Caco-2 (cell line): Measurements from ENCODE around the gene SLC25A4. TPM values are rescaled to one million over a fixed set of nuclear protein-coding genes. Genes with fewer than 3 reads are reported as not detected.

Experiments used
- BruUV-seq: library from RNA; stranded (reverse); fragments of 400-500 nt; replicated peaks from 2 replicates; lab custom pipeline; 2021; lab: Mats Ljungman, UMichigan
- CTCF ChIA-PET: fragments of 300-600 bp; sonication (Branson Sonifier 250); formaldehyde crosslinking; loops from one replicate; lab custom pipeline; 2022; ENCODE audit warnings: antibody characterized with exemption; lab: Charles Lee
- POLR2A ChIA-PET: fragments of 300-600 bp; sonication (Branson Sonifier 250); formaldehyde crosslinking; loops from one replicate; lab custom pipeline; 2022; ENCODE audit warnings: antibody characterized with exemption; lab: Charles Lee
- DNase-seq, 2 experiments: peaks; one replicate each; pipeline versions ENCODE4 v3.0.0 to v3.0.0-alpha.2; 2020 to 2022
- H3K27me3 ChIP-seq: replicated peaks from 2 replicates; pipeline ENCODE4 v1.6.0; 2011; ENCODE audit warnings: low read length; ENCODE audit not compliant: control insufficient read depth, insufficient read depth
- H3K36me3 ChIP-seq: 2 replicates; pipeline ENCODE4 v1.5.1; 2011; ENCODE audit warnings: low read length; ENCODE audit not compliant: control insufficient read depth, insufficient read depth
- H3K4me1 ChIP-seq: fragments of 250-450 bp; sonication (Bioruptor Pico); 2 replicates; pipeline ENCODE4 v1.5.1; 2020; ENCODE audit warnings: mild to moderate bottlenecking
- H3K4me3 ChIP-seq: 2 replicates; pipeline ENCODE4 v1.5.1; 2011; ENCODE audit warnings: low read depth, mild to moderate bottlenecking, control low read depth, low read length
- H3K9me3 ChIP-seq: fragments of 250-450 bp; sonication (Bioruptor Pico); 2 replicates; pipeline ENCODE4 v1.5.1; 2020; ENCODE audit warnings: mild to moderate bottlenecking, moderate library complexity
- H3K27ac Mint-ChIP-seq: one replicate; pipeline ENCODE4 v1.8.0; 2022; ENCODE audit warnings: mixed read lengths; ENCODE audit not compliant: unreplicated experiment
- H3K27me3 Mint-ChIP-seq: one replicate; pipeline ENCODE4 v1.8.0; 2022; ENCODE audit warnings: mixed read lengths; ENCODE audit not compliant: insufficient read depth, unreplicated experiment
- H3K36me3 Mint-ChIP-seq: one replicate; pipeline ENCODE4 v1.8.0; 2022; ENCODE audit warnings: mild to moderate bottlenecking, mixed read lengths; ENCODE audit not compliant: insufficient read depth, unreplicated experiment
- H3K4me1 Mint-ChIP-seq: one replicate; pipeline ENCODE4 v1.8.0; 2022; ENCODE audit warnings: low read depth, mixed read lengths; ENCODE audit not compliant: unreplicated experiment
- H3K4me3 Mint-ChIP-seq: one replicate; pipeline ENCODE4 v1.8.0; 2022; ENCODE audit warnings: mild to moderate bottlenecking, moderate library complexity, mixed read lengths; ENCODE audit not compliant: unreplicated experiment
- H3K9me3 Mint-ChIP-seq: one replicate; pipeline ENCODE4 v1.8.0; 2022; ENCODE audit warnings: mixed read lengths; ENCODE audit not compliant: unreplicated experiment
- intact Hi-C: fragments of 100-400 bp; cut with micrococcal nuclease; formaldehyde crosslinking; loops from one replicate; pipeline ENCODE4 v1.10.0; 2022; ENCODE audit not compliant: unreplicated experiment
- total RNA-seq: library from RNA; stranded (reverse); gene quantifications from 2 replicates; pipeline ENCODE4 v1.2.3, GENCODE V29; 2022
- TF ChIP-seq, protein P1 (sequence below), 2 experiments: fragments of 200-600 bp in 1 of 2; IDR thresholded peaks; 1 replicate in 1 of 2; 2 replicates in 1 of 2; pipeline versions ENCODE4 v1.5.1 to v1.8.0; 2011 to 2022; ENCODE audit warnings: antibody characterized with exemption in 1 of 2, control low read depth in 1 of 2, inconsistent platforms in 1 of 2, low read depth in 1 of 2, low read length in 1 of 2, mild to moderate bottlenecking in 1 of 2, moderate library complexity in 1 of 2; ENCODE audit not compliant: insufficient read depth in 1 of 2, severe bottlenecking in 1 of 2, unreplicated experiment in 1 of 2

SLC25A4 gene
- total RNA-seq, 1 experiment from 2014 or later, result 24.1 TPM

DNA sequence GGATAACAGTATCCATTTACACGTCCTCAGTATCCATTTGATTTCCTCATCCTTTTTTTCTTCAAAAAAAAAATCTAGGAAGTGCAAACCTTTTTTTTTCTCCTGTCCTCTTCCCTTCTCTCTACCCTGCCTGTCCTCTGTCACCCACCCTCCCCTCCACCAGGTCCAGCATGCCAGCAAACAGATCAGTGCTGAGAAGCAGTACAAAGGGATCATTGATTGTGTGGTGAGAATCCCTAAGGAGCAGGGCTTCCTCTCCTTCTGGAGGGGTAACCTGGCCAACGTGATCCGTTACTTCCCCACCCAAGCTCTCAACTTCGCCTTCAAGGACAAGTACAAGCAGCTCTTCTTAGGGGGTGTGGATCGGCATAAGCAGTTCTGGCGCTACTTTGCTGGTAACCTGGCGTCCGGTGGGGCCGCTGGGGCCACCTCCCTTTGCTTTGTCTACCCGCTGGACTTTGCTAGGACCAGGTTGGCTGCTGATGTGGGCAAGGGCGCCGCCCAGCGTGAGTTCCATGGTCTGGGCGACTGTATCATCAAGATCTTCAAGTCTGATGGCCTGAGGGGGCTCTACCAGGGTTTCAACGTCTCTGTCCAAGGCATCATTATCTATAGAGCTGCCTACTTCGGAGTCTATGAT, 1.7 kb downstream of the SLC25A4 start:
- no peaks in the 10 kb centered on the region for H3K4me1 Mint-ChIP-seq
- intact Hi-C loops, result loop anchor here (10.0 kb wide), 1 partner anchor 250 kb away; the partner anchor contains the start of genes ANKRD37 and LRP2BP
- POLR2A ChIA-PET, result no interaction called here

DNA sequence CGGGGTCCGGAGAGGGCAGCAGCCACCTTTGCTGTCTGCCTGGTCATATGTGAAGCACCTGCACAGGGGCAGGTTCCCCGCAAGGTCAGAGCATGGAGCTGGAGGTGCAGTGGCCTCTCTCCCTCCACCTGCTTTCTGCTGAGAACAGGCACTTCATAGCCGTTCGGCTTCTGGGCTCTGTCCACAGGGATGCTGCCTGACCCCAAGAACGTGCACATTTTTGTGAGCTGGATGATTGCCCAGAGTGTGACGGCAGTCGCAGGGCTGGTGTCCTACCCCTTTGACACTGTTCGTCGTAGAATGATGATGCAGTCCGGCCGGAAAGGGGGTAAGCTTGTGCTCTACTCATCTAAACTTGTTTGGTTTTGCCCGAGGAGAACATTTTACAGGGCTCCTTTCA, 2.5 kb downstream of the SLC25A4 start:
- CTCF ChIA-PET, result no interaction called here
- Mint-ChIP-seq H3K9me3 (no peaks in the 10 kb centered on the region), H3K36me3 (peaks cover 26% of the 10 kb centered on the region), H3K27ac (no peak overlapping the region), H3K4me1 (no peaks in the 10 kb centered on the region), H3K4me3 (no peak overlapping the region), H3K27me3 (no peaks in the 10 kb centered on the region)
- POLR2A ChIA-PET, result no interaction called here
- peaks cover 2% of the 10 kb centered on the region for H3K36me3 ChIP-seq
- intact Hi-C loops, result loop anchor here (10.0 kb wide), 1 partner anchor 249 kb away; the partner anchor contains the start of genes ANKRD37 and LRP2BP
- BruUV-seq, result no TSS peak
- no peak for DNase-seq
- H3K27me3 ChIP-seq, result no peaks in the 10 kb centered on the region
- no peak overlapping the region for H3K4me3 ChIP-seq
- TF ChIP-seq, protein P1, sequence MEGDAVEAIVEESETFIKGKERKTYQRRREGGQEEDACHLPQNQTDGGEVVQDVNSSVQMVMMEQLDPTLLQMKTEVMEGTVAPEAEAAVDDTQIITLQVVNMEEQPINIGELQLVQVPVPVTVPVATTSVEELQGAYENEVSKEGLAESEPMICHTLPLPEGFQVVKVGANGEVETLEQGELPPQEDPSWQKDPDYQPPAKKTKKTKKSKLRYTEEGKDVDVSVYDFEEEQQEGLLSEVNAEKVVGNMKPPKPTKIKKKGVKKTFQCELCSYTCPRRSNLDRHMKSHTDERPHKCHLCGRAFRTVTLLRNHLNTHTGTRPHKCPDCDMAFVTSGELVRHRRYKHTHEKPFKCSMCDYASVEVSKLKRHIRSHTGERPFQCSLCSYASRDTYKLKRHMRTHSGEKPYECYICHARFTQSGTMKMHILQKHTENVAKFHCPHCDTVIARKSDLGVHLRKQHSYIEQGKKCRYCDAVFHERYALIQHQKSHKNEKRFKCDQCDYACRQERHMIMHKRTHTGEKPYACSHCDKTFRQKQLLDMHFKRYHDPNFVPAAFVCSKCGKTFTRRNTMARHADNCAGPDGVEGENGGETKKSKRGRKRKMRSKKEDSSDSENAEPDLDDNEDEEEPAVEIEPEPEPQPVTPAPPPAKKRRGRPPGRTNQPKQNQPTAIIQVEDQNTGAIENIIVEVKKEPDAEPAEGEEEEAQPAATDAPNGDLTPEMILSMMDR (IDR thresholded peaks at IDR 0.05; ENCODE audit: insufficient read depth in 1 of 2, low read depth in 1 of 2, low read length in 1 of 2, severe bottlenecking in 1 of 2, unreplicated experiment in 1 of 2), result no peak
- H3K9me3 ChIP-seq, result no peaks in the 10 kb centered on the region
- H3K4me1 ChIP-seq, result peaks cover 8% of the 10 kb centered on the region; the same call in 1 of the 2 replicates

More for the DNA sequence above, 1.7 kb downstream of the SLC25A4 start:
- DNase-seq, result no peak
- H3K4me1 ChIP-seq, result peaks cover 8% of the 10 kb centered on the region; the same call in 1 of the 2 replicates
- BruUV-seq, result no TSS peak
- Mint-ChIP-seq H3K9me3 (no peaks in the 10 kb centered on the region), H3K4me3 (peak overlapping the region; percentile 88), H3K27ac (no peak overlapping the region), H3K27me3 (no peaks in the 10 kb centered on the region), H3K36me3 (peaks cover 26% of the 10 kb centered on the region)
- no peak overlapping the region for H3K4me3 ChIP-seq
- H3K9me3 ChIP-seq, result no peaks in the 10 kb centered on the region
- TF ChIP-seq, protein P1 (IDR thresholded peaks at IDR 0.05; ENCODE audit: insufficient read depth in 1 of 2, low read depth in 1 of 2, low read length in 1 of 2, severe bottlenecking in 1 of 2, unreplicated experiment in 1 of 2), result no peak
- CTCF ChIA-PET, result no interaction called here
- H3K36me3 ChIP-seq, result peaks cover 2% of the 10 kb centered on the region
- H3K27me3 ChIP-seq, result no peaks in the 10 kb centered on the region

DNA sequence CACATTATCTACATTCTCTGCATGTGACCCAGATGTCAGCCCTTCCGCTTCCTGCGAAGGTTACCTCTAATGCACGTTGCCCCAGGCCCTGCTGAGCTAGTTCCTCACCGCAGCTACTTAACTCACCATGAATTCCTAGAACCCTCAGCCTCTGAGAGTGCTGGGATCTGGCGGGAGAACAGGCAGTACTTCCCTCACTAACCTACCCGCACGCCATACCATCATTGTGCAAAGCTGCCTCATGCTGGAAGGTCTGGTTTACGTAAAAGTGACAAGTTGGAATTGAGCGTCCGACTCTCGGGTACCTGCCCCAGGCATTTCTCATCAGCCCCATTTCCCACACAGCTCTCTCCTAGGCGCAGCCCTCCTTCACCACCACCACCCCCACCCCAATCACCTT, 6.3 kb downstream of the SLC25A4 start:
- no peak overlapping the region for H3K4me3 ChIP-seq
- Mint-ChIP-seq H3K9me3 (no peaks in the 10 kb centered on the region), H3K27ac (no peak overlapping the region), H3K4me3 (no peak overlapping the region), H3K36me3 (peaks cover 14% of the 10 kb centered on the region), H3K4me1 (no peaks in the 10 kb centered on the region), H3K27me3 (no peaks in the 10 kb centered on the region)
- intact Hi-C loops, result loop anchor here (10.0 kb wide), 1 partner anchor 245 kb away; the partner anchor contains the start of genes ANKRD37 and LRP2BP
- no peaks in the 10 kb centered on the region for H3K4me1 ChIP-seq
- ChIA-PET POLR2A (no interaction called here), CTCF (no interaction called here)
- peaks cover 2% of the 10 kb centered on the region for H3K36me3 ChIP-seq
- no peaks in the 10 kb centered on the region for H3K27me3 ChIP-seq
- TF ChIP-seq, protein P1 (IDR thresholded peaks at IDR 0.05; ENCODE audit: insufficient read depth in 1 of 2, low read depth in 1 of 2, low read length in 1 of 2, severe bottlenecking in 1 of 2, unreplicated experiment in 1 of 2), result no peak
- DNase-seq, result no peak
- no peaks in the 10 kb centered on the region for H3K9me3 ChIP-seq
- BruUV-seq, result no TSS peak
